ENCODE results near the gene CDH11. TPM values are rescaled to one million over a fixed set of nuclear protein-coding genes. Genes with fewer than 3 reads are reported as not detected.

The CDH11 gene
- total RNA-seq, 1 experiment from 2014 or later, result 0.64 TPM

GRCh38 chr16:64925166-64925565, 196.7 kb downstream of the CDH11 start:
- H3K27me3 ChIP-seq (ENCODE audit: control insufficient read depth, insufficient read depth, low read length), result no peaks in the 10 kb centered on the region
- DNase-seq (ENCODE audit: low read depth, low spot score) (no peak), ATAC-seq (no peak)
- H3K36me3 ChIP-seq (ENCODE audit: control insufficient read depth, insufficient read depth, low read length), result no peaks in the 10 kb centered on the region
- no peak overlapping the region for H3K27ac ChIP-seq (ENCODE audit: low read length)
- CTCF ChIA-PET, result no interaction called here
- POLR2A ChIA-PET, result no interaction called here
- no TSS peak for BruUV-seq (replicated peaks)
- intact Hi-C loops (cut with micrococcal nuclease; ENCODE audit: unreplicated experiment) (no loop called here), in situ Hi-C loops (cut with HindIII; ENCODE audit: low pct_unique_long_range_greater_than_20kb, low sequenced_read_pairs) (no loop called here)
- no peak for TF ChIP-seq REST (IDR thresholded peaks at IDR 0.05; ENCODE audit: insufficient read depth in 1 of 2, low read depth in 2 of 2, low read length in 1 of 2)
- TF ChIP-seq SIN3A (IDR thresholded peaks at IDR 0.05; ENCODE audit: borderline replicate concordance, insufficient read depth, low read depth, low read length), result no peak
- no peak for TF ChIP-seq TCF7L2 (IDR thresholded peaks at IDR 0.05; ENCODE audit: low read depth, low read length)
- TF ChIP-seq CTCF (IDR thresholded peaks at IDR 0.05), result no peak
- TF ChIP-seq POLR2AphosphoS5 (IDR thresholded peaks at IDR 0.05; ENCODE audit: low read depth, low read length), result no peak
- no peaks in the 10 kb centered on the region for H3K4me1 ChIP-seq (ENCODE audit: control insufficient read depth, insufficient read depth, low read length)
- H3K9me3 ChIP-seq (ENCODE audit: control insufficient read depth, insufficient read depth, low read depth, low read length), result no peaks in the 10 kb centered on the region
- no peak overlapping the region for H3K4me3 ChIP-seq (ENCODE audit: low read depth in 2 of 2, low read length in 2 of 2)

GRCh38 chr16:64924086-64924485, 197.8 kb downstream of the CDH11 start:
- no peak overlapping the region for H3K27ac ChIP-seq (ENCODE audit: low read length)
- H3K4me3 ChIP-seq (ENCODE audit: low read depth in 2 of 2, low read length in 2 of 2), result no peak overlapping the region
- CTCF ChIA-PET, result no interaction called here
- POLR2A ChIA-PET, result no interaction called here
- H3K9me3 ChIP-seq (ENCODE audit: control insufficient read depth, insufficient read depth, low read depth, low read length), result no peaks in the 10 kb centered on the region
- no peak for TF ChIP-seq CTCF (IDR thresholded peaks at IDR 0.05)
- no peak for TF ChIP-seq TCF7L2 (IDR thresholded peaks at IDR 0.05; ENCODE audit: low read depth, low read length)
- no peak for TF ChIP-seq POLR2AphosphoS5 (IDR thresholded peaks at IDR 0.05; ENCODE audit: low read depth, low read length)
- BruUV-seq (replicated peaks), result no TSS peak
- intact Hi-C loops (cut with micrococcal nuclease; ENCODE audit: unreplicated experiment) (no loop called here), in situ Hi-C loops (cut with HindIII; ENCODE audit: low pct_unique_long_range_greater_than_20kb, low sequenced_read_pairs) (no loop called here)
- H3K4me1 ChIP-seq (ENCODE audit: control insufficient read depth, insufficient read depth, low read length), result no peaks in the 10 kb centered on the region
- DNase-seq (ENCODE audit: low read depth, low spot score), result no peak
- ATAC-seq, result no peak
- H3K27me3 ChIP-seq (ENCODE audit: control insufficient read depth, insufficient read depth, low read length), result no peaks in the 10 kb centered on the region
- no peaks in the 10 kb centered on the region for H3K36me3 ChIP-seq (ENCODE audit: control insufficient read depth, insufficient read depth, low read length)
